T-helper 1 cell treated with Interleukin-12 subunit alpha and Interleukin-12 subunit beta and Interleukin-4 antibody, amounts not matched to agents 30 μg/mL and 1 μg/mL, for 36 hours (primary cell): Measurements from ENCODE around the gene BMPR1A.
"Not testable (repeated sequence)": the region's sequence is repeated elsewhere in the genome, so short reads cannot be mapped to it uniquely, and the experiment has no call there.

Experiments used
- H3K27ac Mint-ChIP-seq: one replicate; pipeline ENCODE4 v1.8.0; 2021; ENCODE audit warnings: mild to moderate bottlenecking, mixed read lengths
- H3K27me3 Mint-ChIP-seq: one replicate; pipeline ENCODE4 v1.8.0; 2021; ENCODE audit warnings: low read depth, mixed read lengths
- H3K36me3 Mint-ChIP-seq: one replicate; pipeline ENCODE4 v1.8.0; 2021; ENCODE audit warnings: low read depth, mixed read lengths
- H3K4me1 Mint-ChIP-seq: one replicate; pipeline ENCODE4 v1.8.0; 2021; ENCODE audit warnings: low read depth, mixed read lengths
- H3K4me3 Mint-ChIP-seq: one replicate; pipeline ENCODE4 v1.8.0; 2021; ENCODE audit warnings: mild to moderate bottlenecking, moderate library complexity, mixed read lengths
- H3K9me3 Mint-ChIP-seq: one replicate; pipeline ENCODE4 v1.8.0; 2021; ENCODE audit warnings: mixed read lengths

BMPR1A gene

DNA sequence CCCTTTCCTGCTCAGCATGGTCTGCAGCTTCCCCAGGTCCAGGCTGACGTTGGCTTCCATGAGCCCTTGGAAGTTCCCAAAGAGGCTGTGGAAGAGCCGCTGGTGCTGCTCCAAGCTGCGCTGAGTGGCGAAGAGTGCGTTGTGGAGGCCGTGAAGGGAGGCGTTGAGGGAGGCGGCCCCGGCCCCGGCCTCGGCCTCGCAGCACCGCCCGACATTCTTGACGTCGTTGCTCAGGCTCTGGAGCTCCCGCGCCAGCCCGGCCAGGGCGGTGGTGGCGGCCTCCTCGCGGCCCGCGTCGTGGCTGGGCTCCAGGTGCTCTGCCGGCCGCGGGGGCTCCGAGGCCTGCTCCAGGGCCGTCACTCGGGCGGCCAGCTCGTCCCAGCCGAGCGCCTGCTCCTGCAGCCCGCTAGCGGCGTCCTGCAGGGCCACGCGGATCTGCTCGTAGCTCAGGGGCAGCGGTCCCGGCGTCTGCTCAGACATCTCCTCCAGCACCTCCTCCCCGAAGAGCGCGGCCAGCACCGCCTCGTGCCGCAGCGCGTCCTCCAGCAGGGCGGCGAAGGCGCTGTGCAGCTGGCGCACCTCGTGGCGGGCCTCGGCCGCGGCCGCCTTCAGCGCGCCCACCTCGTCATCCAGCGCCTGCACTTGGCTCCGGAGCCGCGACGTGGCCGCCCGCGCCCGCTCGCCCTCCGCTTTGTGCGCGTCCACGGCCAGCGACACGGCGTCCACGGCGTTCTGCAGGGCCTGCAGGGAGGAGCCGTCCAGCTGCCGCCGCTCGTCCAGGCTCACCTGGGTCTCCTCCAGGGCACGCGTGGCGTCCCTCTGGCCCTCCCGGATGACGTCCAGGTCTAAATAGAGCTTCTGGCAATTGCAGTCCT, 186.3 kb downstream of the BMPR1A start:
- H3K27ac Mint-ChIP-seq, result no peak overlapping the region
- peaks cover 6% of the 10 kb centered on the region for H3K27me3 Mint-ChIP-seq
- H3K4me3 Mint-ChIP-seq, result no peak overlapping the region
- no peaks in the 10 kb centered on the region for H3K9me3 Mint-ChIP-seq
- H3K36me3 Mint-ChIP-seq, result no peaks in the 10 kb centered on the region
- peaks cover 3% of the 10 kb centered on the region for H3K4me1 Mint-ChIP-seq

DNA sequence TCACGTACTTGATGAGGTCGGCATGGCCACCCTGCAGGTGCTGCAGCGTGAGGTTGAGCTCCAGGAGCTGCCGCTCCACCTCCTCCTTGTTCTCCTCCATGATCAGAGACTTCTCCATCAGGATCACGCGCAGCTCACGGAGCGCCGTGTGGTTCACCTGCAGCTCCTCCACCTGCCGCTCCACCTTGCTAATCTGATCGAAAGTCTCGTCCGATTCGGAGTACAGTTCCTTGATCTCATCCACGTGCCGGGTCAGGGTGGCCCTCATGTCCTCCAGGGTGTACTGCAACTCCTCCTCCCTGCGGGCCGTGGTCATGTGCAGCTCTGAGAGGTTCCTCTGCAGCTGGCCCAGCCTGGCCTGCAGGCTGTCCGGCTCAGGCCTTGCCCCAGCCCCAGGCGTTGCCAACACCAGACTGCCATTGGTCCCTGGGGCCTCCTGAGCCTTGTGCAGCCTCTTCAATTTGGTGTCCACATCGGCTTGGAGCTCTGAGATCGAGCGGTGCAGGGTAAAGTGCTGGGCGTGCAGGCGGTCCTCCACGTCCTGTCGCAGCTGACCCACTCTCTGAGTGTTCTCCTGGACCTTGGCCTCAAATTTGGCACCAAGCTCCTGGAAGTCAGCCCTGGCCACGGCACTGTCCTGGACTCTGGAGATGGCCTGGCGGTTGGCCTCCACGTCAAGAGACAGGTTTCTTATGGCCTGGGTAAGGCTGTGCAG, 187.1 kb downstream of the BMPR1A start:
- Mint-ChIP-seq H3K4me3 (no peak overlapping the region), H3K27ac (no peak overlapping the region), H3K9me3 (no peaks in the 10 kb centered on the region), H3K4me1 (peaks cover 6% of the 10 kb centered on the region), H3K36me3 (no peaks in the 10 kb centered on the region), H3K27me3 (peaks cover 9% of the 10 kb centered on the region)

DNA sequence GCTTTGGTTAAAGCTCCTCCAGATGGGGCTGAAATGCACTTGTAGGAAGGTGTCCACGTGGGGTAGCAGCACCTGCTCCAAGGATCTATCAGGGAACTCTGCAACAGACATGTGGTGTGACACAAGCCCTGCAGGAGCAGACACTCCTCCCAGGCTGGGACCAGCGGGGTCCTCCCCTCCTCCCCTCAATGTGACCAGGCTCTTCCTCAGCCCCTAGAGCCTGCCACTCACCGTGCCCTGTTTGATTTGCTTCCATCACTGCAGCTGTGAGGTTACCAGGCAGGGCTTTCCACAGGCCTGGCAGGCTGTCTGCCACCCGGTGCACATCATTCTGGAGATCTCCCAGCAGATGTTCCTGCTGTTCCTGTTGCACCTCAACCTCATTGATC, 187.6 kb downstream of the BMPR1A start:
- H3K4me1 Mint-ChIP-seq, result peaks cover 6% of the 10 kb centered on the region
- peaks cover 10% of the 10 kb centered on the region for H3K27me3 Mint-ChIP-seq
- no peaks in the 10 kb centered on the region for H3K9me3 Mint-ChIP-seq
- no peak overlapping the region for H3K27ac Mint-ChIP-seq
- no peaks in the 10 kb centered on the region for H3K36me3 Mint-ChIP-seq
- no peak overlapping the region for H3K4me3 Mint-ChIP-seq

DNA sequence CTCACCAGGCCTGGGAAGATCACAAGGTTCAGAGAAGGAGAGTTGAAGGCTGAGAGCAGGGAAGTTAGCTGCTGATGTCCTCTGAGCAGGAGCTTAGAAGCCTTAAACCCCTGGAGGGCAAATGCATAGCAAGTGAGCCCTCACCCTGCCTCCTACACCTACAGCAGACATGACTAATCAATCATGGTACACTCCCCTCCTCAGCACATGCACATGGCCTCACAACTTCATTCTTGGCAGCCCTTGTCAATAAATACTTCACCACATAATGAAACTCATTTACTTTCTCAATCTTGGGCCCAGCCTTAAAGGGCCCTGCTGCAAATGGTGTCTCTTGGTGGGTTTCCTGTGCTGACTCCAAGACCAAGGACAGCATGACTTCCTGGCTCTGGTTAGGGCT, 188.1 kb downstream of the BMPR1A start:
- Mint-ChIP-seq H3K36me3 (no peaks in the 10 kb centered on the region), H3K27ac (no peak overlapping the region), H3K4me1 (peaks cover 6% of the 10 kb centered on the region), H3K9me3 (no peaks in the 10 kb centered on the region), H3K27me3 (peaks cover 10% of the 10 kb centered on the region), H3K4me3 (no peak overlapping the region)

DNA sequence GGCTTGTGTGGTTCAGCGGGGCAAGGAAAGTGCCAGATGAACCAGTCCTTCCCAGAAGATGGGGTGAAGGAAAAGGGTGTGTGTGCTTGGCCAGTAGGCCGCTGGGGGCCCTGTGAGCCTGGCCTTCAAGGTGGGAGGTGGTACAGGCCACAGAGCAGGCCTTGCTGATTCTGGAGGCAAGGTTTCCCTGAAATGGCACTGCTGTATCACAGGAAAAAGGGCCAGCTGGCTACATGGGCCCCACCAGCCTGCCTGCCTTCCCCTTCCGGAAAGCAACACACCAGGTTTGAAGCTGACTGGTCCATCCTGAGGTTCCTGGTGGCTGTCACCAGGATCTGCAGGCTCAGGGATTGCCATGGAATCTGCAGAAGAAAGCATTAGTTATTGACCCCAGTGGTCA, 188.5 kb downstream of the BMPR1A start:
- Mint-ChIP-seq H3K9me3 (no peaks in the 10 kb centered on the region), H3K4me1 (peaks cover 6% of the 10 kb centered on the region), H3K36me3 (no peaks in the 10 kb centered on the region), H3K27me3 (peaks cover 10% of the 10 kb centered on the region), H3K27ac (no peak overlapping the region), H3K4me3 (no peak overlapping the region)

DNA sequence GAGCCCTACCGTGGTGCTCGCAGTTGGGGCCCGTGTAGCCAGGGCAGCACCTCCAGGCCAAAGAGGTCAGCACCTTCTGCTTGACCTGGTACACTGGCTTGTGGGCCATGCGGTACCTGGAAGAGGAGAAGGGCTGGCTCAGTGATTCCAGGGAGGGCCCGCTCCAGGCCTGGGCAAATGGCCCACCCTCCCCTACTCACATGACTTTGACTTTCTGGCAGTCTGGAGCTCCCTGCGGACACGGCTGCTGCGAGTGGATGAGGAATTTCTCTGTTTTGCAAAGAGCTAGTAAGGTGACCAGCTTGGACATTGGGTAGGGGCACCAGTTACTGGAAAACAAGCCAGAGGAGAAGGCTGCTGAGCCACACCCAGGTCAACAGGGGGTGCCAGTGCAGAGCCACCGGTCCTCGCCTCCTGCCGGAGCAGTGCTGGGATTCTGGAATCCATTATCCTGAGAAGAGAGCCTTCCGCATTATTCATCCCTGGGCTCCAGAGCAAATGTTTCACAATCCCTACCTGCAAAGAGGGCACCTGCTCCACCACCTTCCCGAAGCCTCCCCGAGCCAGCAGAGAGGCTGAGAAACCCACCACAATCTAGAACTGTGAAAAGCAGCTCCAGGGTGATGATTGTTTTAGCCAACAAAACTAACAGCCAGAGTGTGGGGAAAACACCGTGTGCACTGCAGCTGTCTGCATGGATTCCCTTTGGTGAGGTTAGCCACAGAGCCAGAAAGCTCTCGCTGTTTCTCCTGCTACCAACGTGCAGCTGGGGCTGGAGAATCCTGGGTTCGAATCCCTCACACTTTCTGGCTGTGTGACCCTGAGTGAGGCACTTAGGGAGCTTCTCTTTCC, 189.2 kb downstream of the BMPR1A start:
- Mint-ChIP-seq H3K36me3 (peaks cover 4% of the 10 kb centered on the region), H3K4me3 (no peak overlapping the region), H3K4me1 (peaks cover 10% of the 10 kb centered on the region), H3K9me3 (peaks cover 3% of the 10 kb centered on the region), H3K27ac (no peak overlapping the region), H3K27me3 (peaks cover 10% of the 10 kb centered on the region)

DNA sequence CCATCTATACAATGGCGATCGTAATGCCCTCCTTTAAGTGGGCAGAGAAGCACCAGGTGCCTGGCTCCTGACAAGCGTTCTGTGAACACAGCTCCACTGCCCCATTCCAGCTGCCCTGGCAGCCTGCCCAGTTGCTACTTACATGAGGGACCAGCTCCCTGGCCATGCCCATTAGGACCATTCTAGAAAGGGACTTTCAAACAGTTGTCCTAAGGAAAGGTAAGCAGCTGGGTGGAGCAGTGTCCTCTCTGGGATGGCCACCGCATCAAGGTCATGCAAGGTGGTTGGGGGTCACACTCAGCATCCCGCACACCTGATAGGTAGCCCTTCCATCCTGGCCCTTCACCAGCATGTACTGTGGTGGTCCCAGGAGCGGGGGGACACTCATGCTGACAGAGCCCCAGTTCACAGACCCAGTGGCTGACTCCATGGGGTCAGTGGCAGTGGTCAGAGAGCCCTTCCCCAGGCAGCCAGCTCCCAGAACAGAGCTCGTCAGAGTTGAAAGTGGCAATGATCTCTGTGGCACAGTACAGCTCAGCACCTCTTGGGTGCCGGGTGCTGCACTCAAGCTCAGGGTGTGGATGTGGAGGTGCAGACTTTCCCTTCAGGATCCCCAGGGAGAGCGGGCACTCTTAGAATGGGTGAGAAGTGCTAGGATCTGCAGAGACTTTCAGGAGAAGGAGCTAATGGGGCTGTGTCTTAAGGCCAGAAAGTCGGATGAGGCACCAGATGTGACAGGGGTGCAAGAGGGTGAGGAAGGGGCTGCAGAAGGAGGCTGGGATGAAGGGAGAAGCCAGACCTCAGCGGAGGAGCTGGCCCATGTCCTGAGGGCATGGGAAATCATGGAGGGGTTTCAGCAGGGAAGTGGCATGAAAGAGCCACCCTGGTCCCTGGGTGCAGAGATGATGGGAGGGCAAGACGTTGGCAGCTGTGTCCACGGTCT, 190.1 kb downstream of the BMPR1A start:
- Mint-ChIP-seq H3K4me3 (no peak overlapping the region), H3K4me1 (peaks cover 11% of the 10 kb centered on the region), H3K27ac (no peak overlapping the region), H3K9me3 (peaks cover 3% of the 10 kb centered on the region), H3K36me3 (peaks cover 4% of the 10 kb centered on the region), H3K27me3 (peaks cover 10% of the 10 kb centered on the region)

DNA sequence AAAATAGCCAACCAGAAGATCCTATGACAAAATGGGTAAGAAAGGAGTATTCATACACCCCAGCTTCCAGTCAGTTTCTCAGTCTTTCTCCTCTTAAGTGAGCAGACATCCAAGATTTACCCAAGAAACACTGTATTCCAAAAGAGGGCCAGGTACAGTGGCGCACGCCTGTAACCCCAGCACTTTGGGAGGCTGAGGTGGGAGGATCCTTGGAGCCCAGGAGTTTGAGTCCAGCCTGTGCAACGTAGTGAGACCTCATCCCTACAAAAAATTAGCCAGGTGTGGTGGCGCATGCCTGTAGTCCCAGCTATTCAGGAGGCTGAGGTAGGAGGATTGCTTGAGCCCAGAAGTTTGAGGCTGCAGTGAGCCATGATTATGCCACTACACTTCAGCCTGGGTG, 191.4 kb downstream of the BMPR1A start:
- Mint-ChIP-seq H3K9me3 (peaks cover 12% of the 10 kb centered on the region), H3K27me3 (peaks cover 10% of the 10 kb centered on the region), H3K4me1 (peaks cover 11% of the 10 kb centered on the region)
- not testable (repeated sequence) for H3K27ac Mint-ChIP-seq, H3K4me3 Mint-ChIP-seq, H3K36me3 Mint-ChIP-seq

DNA sequence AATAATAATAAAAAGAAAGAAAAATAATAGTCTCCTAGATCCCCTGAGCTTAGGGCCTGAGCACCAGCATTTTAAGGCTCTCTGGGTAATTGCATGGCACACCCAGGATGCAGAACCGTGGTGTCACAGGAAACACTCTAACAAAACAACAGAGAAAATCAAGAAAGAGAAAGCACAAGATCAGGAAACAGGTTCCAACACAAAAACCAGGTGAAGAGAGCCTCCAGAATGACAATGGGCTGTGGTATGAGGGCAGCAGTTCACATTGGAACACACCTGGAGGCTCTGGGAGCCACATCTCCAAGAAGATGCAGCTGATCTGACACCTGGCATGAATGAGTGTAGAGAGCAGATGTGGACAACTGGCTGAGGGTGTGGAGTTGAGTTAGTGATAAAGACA, 193.9 kb downstream of the BMPR1A start:
- peak overlapping the region; percentile 70 for H3K4me3 Mint-ChIP-seq
- peaks cover 6% of the 10 kb centered on the region for H3K36me3 Mint-ChIP-seq
- peaks cover 12% of the 10 kb centered on the region for H3K9me3 Mint-ChIP-seq
- H3K4me1 Mint-ChIP-seq, result peaks cover 10% of the 10 kb centered on the region
- H3K27me3 Mint-ChIP-seq, result peaks cover 10% of the 10 kb centered on the region
- peak overlapping the region; percentile 96 for H3K27ac Mint-ChIP-seq

DNA sequence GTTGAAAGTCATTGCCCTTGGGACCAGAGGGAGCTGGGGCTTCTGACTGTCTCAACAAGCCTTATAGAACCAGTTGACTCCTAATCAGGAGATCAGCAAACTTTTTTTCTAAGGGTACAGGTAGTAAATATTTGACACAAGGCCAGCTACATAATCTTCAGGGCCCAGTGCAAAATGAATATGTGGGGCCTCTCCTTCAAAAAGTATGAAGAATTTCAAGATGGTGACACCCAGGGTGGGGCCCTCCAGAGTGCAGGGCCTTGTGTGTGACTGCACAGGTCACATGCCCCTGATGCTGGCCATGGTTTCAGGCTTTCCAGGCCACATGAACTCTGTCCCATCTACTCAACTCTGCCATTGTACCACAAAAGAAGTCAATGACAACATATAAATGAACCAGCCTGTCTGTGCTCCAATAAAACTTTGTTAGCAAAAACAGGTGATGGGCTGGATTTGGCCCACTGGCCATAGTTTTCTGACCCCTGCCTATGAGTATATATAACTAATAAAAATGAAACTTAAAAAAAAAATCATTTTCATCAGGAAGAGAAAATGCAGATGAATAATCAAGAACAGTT, 194.9 kb downstream of the BMPR1A start:
- Mint-ChIP-seq H3K4me1 (peaks cover 8% of the 10 kb centered on the region), H3K27me3 (peaks cover 10% of the 10 kb centered on the region), H3K9me3 (peaks cover 12% of the 10 kb centered on the region), H3K4me3 (no peak overlapping the region), H3K27ac (no peak overlapping the region), H3K36me3 (peaks cover 6% of the 10 kb centered on the region)

DNA sequence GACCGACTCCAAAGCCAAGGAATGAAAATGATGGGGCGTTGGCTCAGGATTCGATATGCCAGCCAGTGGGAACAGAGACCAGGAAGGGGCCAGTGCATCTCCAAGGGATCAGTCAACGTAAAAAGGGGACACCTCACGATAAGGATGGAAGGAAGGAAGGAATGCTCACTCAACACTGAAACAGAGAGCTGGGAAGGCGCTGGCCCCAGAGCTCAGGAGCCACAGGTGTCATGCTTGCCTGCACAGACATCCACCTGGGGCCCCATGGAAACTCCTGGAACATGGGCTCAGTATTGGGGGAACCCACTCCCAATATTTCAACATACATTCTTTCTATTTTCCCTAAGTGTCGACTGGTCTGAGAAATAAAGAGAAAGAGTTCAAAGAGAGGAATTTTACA, 195.7 kb downstream of the BMPR1A start:
- peaks cover 8% of the 10 kb centered on the region for H3K4me1 Mint-ChIP-seq
- H3K4me3 Mint-ChIP-seq, result no peak overlapping the region
- H3K27me3 Mint-ChIP-seq, result peaks cover 4% of the 10 kb centered on the region
- H3K36me3 Mint-ChIP-seq, result peaks cover 6% of the 10 kb centered on the region
- H3K27ac Mint-ChIP-seq, result no peak overlapping the region
- H3K9me3 Mint-ChIP-seq, result peaks cover 12% of the 10 kb centered on the region

DNA sequence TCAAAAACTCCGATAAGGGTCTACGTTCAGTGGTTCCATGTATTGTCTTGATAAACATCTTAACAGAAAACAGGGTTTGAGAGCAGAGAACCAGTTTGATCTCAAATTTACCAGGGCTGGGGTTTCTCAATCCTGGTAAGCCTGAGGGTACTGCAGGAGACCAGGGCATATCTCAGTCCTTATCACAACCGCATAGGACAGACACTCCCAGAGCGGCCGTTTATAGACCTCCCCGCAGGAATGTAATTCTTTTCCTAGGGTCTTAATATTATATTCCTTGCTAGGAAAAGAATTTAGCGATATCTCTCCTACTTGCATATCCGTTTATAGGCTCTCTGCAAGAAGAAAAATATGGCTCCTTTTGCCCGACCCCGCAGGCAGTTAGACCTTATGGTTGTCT, 196.3 kb downstream of the BMPR1A start:
- peaks cover 12% of the 10 kb centered on the region for H3K9me3 Mint-ChIP-seq
- H3K4me1 Mint-ChIP-seq, H3K36me3 Mint-ChIP-seq, H3K4me3 Mint-ChIP-seq, H3K27me3 Mint-ChIP-seq, H3K27ac Mint-ChIP-seq: not testable (repeated sequence)
